GM19023 (cell line): ENCODE measurements around the gene ARRB1.
"Not testable (repeated sequence)": the region's sequence is repeated elsewhere in the genome, so short reads cannot be mapped to it uniquely, and the experiment has no call there.

Experiments
- ATAC-seq: cut with Tn5 transposase; IDR thresholded peaks from one replicate; pipeline ENCODE4 v1.9.1; 2021; ENCODE audit warnings: mild to moderate bottlenecking, moderate library complexity; ENCODE audit not compliant: unreplicated experiment

ARRB1 gene

GRCh38 chr11:75344761-75345454, 6.6 kb downstream of the ARRB1 start:
- no peak for ATAC-seq

DNA sequence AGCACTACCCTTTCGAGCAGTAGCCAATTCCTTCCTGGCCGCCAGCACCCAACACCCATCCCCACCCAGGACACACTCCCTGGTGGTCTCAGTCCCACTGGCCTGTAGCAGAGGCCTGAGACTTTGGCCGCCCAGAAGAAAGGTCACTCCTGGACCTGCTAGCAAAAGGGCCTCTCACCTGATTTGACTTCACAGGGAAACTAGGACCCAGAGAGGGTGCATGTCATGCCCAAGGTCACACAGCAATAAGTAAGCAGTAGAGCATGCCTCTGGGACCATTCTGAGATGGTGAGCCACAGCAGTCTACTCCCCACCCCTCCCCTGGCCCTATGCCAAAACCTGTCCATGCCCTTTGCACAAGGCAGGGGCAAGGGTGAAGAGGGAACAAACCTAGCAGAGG, 7.3 kb downstream of the ARRB1 start:
- no peak for ATAC-seq

DNA sequence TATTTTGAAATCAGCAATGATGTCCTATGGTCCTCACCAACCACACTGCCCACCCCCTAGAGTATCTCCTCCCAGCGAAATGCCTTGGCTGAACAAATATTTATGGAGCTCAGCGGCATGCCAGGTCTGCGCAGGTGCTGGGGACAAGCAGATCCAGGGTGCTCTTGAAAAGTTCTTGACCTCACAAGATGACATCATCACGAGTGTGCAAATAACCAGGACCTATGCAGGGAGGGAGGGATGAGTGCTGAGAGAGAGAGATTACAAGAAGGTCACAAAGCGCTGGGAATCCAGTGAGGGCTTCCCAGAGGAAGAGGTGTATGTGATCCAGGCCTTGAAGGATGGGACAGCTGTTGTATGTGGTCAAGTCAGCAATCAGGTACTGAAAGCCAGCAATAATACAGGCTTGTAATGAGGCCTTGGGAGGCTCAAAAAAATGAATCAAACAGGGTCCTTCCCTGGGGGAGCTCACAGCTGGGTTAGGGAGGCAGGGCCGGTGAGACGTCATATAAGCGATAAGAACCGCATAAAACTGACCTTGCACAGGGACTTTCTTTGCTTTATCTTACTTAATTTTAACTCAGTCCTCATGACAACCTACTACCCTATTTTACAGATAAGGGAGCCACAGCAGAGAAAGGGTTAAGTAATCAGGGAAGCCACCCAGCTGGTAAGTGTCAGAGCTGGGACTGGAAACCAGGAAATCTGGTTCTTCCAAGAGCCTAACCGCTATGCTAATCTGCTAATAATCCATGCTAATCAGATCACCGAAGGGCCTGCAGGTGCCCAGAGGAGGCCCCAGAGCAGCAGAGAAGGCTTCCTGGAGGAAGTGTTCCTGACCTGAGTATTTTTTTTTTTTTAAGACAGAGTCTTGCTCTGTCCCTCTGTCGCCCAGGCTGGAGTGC, 8.2 kb downstream of the ARRB1 start:
- ATAC-seq, result no peak

- ATAC-seq, result no peak
Observed at GRCh38 chr11:75342231-75342918, 9.1 kb downstream of the ARRB1 start.

GRCh38 chr11:75341612-75342011, 9.8 kb downstream of the ARRB1 start:
- no peak for ATAC-seq

DNA sequence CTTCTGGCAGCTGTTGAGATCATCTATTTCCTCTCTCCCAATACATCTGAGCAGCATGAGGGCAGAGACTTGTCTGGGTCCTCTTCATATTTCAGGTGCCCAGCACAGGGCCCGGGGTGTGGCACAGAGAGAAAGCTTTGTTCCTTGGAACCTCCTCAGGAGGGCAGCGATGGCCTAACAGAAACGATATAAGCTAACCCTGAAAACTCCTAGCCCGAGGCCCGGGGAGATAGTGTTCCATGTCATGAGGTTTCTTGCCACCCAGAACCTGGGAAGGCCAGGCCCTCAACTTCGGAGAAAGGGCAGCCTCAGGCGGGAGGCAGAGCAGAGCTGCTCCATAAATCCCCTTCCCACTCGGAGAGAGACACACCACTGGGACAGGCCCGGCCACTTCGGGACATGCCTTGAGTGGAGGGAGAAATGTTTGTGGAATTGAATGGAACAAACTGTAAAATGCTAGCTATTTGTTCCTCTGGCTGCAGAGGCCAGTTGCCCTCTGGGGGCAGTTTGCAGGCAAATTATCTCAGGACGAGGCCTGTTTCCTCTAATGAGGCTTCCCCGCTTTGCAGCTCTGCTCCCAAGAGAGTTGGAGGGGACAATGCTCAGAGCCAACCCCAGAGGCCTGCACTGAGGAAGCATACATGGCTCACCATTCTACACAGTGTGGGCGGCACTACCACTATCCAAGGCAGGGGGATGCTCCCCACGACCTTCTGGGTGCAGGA, 11.6 kb downstream of the ARRB1 start:
- ATAC-seq, result no peak

DNA sequence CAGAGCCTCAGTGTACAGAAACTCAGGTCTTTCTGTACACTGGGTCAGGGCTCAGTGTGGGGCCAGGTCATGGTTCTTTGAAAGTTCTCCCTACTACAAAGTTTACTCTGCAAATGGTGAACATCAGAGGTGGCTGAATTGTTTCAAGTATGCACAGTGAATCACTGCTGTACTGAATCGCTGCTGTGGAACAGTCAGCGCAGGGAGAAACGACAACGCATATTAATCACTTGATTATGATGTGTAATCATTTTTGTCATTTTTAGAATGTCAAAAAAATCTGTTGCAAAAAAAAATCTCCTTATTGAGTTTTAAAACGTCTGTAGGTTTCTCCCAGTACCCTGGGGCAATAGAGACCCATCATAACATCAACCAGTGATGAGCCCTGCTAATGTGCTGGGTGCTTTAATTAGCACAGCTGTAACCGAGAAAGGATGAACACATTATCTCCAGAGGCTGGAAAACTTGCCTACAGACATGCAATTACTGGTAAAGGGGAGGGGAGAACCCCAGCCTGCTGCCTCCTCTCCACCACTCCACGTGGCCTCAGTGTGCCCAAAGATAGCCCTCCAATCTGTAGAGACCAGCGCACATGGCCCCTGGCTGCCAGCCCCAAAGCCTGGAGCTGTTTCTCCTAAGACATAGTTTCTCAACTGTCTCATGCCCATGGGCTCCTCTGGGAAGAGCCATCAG, 12.8 kb downstream of the ARRB1 start:
- ATAC-seq, result no peak

DNA sequence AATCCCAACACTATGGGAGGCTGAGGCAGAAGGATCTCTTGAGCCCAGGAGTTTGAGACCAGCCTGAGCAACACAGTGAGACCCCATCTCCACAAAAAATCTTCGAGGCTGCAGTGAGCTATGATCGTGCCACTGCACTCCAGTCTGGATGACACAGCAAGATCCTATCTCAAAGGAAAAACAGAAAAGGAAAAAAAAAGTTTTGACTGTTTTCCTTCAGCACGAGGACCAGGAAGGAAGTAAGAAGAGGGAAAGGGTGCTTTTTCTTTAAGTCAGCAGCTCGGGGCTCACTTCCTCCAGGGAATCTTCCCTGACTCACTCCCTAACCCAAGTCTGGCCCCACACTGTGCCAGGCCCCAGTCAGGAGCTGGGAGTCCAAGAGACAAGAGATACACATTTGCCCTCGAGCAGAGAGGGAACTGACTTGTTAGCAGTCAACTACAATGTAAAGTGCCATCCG, 14.2 kb downstream of the ARRB1 start:
- ATAC-seq, result no peak

DNA sequence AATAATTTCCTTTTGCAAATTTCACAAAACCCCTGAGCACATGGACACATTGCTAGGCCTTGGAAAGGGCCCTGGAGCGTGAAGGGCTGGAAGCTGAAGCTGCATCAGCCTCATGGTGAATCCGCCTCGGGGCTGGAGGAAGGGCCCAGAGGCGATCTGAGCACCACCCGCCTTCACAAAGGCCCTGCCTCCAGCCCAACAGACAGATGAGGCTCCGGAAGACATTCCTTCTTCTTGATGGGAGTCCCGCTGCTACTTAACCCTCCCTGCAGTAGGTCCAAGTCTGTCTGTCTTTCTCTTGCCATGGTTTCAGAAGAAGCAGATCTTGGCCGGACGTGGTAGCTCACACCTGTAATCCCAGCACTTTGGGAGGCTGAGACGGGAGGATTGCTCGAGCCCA, 16.5 kb downstream of the ARRB1 start:
- no peak for ATAC-seq

GRCh38 chr11:75334402-75334891, 17.0 kb downstream of the ARRB1 start:
- no peak for ATAC-seq

DNA sequence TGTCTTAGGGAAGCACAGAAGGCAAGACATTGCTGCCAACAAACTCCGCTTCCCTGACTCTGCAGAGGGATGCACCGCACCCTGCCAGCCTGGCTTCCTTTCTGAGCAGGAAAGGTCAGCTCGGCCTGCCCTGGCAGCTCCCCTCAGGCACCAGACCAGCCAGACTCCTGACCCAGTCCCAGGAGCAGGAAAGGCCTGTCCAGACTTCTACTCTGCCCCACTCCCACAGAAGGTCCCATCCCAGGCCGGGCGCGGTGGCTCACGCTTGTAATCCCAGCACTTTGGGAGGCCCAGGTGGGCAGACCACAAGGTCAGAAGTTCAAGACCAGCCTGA, 17.7 kb downstream of the ARRB1 start:
- no peak for ATAC-seq

DNA sequence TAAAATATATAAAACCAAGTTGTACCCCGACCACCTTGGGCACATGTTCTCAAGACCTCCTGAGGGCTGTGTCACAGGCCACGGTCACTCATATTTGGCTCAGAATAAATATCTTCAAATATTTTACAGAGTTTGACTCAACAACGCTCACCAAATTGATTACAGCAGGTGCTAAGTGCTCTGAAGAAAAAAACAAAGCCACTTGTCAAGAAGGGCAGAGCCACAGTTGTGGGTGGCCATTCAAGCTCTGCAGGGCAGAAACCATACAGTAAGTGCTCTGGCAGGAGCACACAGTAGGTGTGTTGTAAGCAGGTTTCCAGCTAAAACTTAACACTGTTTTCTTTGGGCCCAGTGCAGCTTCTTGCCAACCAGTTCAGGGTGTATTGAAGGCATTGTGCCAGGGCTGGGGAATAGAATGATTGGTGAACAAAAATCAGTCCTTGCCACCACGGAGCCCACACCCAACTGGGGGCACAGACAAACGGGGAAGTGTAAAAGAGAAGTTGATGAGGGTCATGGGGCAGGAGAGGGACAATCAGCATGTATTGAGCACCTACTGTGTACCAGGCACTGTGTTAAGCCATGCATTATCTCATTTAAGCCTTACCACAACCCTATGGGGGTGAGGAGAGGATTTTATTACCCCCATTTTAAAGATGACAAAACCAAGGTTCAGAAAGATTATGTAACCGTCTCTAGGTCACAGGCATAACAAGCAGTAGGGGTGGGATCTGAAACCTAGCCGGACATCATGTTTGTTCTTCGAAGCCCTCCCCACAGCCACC, 18.2 kb downstream of the ARRB1 start:
- ATAC-seq, result no peak

- ATAC-seq, result not testable (repeated sequence)
Observed at GRCh38 chr11:75331761-75332160, 19.7 kb downstream of the ARRB1 start.

DNA sequence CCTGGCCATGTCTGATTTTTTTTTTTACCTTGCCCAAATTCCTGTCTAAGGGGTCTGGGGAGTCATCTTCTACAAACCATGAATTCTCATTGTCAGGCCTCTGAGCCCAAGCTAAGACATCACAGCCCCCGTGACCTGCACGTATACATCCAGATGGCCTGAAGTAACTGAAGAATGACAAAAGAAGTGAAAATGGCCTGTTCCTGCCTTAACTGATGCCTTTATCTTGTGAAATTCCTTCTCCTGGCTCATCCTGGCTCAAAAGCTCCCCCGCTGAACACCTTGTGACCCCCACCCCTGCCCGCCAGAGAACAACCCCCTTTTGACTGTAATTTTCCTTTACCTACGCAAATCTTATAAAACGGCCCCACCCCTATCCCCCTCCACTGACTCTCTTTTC, 20.2 kb downstream of the ARRB1 start:
- ATAC-seq, result not testable (repeated sequence)

DNA sequence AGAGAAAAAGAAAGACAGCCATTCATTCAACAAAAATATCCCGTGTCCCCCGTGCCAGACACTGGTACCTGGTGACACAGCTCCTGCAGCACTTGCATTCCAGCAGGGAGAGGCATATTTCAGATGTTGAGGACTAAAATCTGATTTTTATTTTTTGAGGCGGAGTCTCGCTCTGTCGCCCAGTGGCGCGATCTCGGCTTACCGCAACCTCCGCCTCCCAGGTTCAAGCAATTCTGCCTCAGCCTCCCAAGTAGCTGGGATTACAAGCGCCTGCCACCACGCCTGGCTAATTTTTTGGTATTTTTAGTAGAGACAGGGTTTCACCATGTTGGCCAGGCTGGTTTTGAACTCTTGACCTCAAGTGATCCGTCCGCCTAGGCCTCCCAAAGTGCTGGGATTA, 20.6 kb downstream of the ARRB1 start:
- not testable (repeated sequence) for ATAC-seq

DNA sequence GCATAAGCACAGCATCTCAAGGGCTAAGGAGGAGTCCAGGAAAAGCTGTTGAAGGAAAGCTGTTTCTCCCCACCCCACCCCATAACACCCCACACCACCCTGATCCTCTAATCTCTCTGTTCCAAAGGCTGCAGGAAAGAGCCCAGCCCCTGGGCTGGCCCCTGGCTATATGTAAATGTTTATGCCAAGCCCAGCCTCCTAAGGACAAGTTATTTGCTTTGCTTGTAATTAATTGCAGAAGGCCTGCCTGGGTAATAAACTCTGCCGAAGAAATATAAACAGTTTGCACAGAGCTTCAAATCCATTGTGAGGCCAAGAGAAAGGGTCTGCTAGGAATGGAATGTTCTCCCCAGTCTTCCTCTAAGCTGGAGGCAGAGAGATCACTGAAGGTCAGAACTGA, 21.2 kb downstream of the ARRB1 start:
- ATAC-seq, result no peak

GRCh38 chr11:75328426-75329277, 22.8 kb downstream of the ARRB1 start:
- no peak for ATAC-seq

- ATAC-seq, result no peak
Observed at GRCh38 chr11:75326439-75326810, 25.0 kb downstream of the ARRB1 start.
